GM19372 (cell line): ENCODE data around the gene TAB2.
A peak's percentile ranks its signal among the peaks of the same experiment; 100 is the strongest.

ENCODE experiments used
- ATAC-seq: cut with Tn5 transposase; IDR thresholded peaks from one replicate; pipeline ENCODE4 v1.9.1; 2021; ENCODE audit warnings: mild to moderate bottlenecking, low read depth, moderate library complexity; ENCODE audit not compliant: unreplicated experiment

TAB2 gene, protein sequence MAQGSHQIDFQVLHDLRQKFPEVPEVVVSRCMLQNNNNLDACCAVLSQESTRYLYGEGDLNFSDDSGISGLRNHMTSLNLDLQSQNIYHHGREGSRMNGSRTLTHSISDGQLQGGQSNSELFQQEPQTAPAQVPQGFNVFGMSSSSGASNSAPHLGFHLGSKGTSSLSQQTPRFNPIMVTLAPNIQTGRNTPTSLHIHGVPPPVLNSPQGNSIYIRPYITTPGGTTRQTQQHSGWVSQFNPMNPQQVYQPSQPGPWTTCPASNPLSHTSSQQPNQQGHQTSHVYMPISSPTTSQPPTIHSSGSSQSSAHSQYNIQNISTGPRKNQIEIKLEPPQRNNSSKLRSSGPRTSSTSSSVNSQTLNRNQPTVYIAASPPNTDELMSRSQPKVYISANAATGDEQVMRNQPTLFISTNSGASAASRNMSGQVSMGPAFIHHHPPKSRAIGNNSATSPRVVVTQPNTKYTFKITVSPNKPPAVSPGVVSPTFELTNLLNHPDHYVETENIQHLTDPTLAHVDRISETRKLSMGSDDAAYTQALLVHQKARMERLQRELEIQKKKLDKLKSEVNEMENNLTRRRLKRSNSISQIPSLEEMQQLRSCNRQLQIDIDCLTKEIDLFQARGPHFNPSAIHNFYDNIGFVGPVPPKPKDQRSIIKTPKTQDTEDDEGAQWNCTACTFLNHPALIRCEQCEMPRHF

GRCh38 chr6:149317644-149318571 is at the start of gene TAB2:
Gene TAB2, plus strand, starts transcription at chr6:149317712. Its CDS starts 52,286 bp downstream, at chr6:149369998.
- ATAC-seq, result peak; percentile 23

GRCh38 chr6:149268146-149268545 is 49.4 kb upstream of the TAB2 start:
- no peak for ATAC-seq

GRCh38 chr6:149268768-149269167 is 48.7 kb upstream of the TAB2 start:
- ATAC-seq, result no peak

DNA sequence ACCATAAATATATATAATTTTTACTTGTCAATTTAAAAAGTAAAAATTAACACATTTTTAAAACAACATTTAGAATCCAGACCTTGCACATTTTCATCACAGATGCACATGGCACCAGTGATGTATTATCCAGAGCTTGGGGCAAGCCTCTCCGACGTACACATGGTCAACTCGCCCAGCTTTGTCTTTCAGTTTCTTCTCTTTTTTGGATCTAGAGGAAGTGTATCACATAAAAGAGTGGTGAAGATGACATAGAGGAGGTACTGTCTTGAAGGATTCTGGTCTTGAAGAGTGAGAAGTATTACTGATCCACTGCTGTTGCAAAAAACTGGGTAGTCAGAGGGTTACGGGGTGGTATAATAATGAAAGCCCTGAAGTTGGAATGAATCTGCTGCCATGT is 46.9 kb upstream of the TAB2 start:
- no peak for ATAC-seq

DNA sequence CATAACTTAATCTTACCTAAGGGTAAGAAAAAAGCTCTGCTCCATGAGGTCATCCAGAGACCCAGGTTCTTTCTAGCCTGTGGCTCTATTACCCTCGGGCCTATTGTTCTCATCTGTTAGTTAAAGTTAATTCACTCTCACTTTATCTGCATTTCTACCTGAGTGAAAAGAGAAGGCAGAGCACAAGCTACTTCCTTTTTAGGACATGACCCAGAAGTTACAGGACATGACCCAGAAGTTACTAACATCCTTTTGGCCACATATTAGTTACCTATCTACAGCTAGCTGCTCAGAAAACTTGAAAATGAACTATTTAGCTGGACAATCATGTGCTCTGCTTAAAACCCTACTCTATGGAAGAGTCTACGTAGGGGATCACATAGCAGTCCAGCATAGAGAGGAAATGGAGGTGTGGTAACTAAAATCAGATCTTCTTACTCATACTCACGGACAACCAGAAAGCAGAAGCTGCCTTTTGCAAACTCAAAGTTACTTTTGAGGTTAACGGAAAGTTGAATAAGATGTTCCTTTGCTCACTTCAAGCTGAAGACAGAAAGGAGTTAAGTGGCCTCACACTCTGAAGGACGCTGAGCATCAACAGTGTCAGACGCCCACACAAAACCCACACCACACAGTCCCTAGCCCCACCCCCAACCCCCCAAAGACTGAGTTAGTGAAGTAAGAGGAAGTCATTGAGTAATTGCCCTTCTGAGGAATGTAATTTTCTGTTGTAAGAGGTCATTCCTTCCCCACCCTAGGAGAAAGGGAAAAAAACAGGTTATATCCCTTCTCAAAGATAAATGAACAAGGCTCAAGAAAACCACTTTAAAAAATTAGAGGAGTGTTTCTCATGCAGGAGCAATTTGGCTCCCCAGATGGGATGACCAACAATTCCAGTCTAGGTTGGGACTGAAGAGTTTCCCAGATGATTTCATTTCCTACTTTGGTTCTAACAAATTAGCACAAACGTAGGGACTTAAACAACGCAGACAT is 45.9 kb upstream of the TAB2 start:
- peak; percentile 68 for ATAC-seq

- no peak for ATAC-seq
Observed at GRCh38 chr6:149273318-149273717, 44.2 kb upstream of the TAB2 start.

GRCh38 chr6:149275621-149276020 is 41.9 kb upstream of the TAB2 start:
- ATAC-seq, result no peak

GRCh38 chr6:149277621-149278020 is 39.9 kb upstream of the TAB2 start:
- ATAC-seq, result no peak

- no peak for ATAC-seq
Observed at GRCh38 chr6:149278997-149279396, 38.5 kb upstream of the TAB2 start.

GRCh38 chr6:149284904-149285303 is 32.6 kb upstream of the TAB2 start:
- no peak for ATAC-seq

- ATAC-seq, result no peak
Observed at GRCh38 chr6:149285626-149286025, 31.9 kb upstream of the TAB2 start.

- no peak for ATAC-seq
Observed at GRCh38 chr6:149286905-149287304, 30.6 kb upstream of the TAB2 start.

- ATAC-seq, result no peak
Observed at GRCh38 chr6:149289192-149289781, 28.2 kb upstream of the TAB2 start.

DNA sequence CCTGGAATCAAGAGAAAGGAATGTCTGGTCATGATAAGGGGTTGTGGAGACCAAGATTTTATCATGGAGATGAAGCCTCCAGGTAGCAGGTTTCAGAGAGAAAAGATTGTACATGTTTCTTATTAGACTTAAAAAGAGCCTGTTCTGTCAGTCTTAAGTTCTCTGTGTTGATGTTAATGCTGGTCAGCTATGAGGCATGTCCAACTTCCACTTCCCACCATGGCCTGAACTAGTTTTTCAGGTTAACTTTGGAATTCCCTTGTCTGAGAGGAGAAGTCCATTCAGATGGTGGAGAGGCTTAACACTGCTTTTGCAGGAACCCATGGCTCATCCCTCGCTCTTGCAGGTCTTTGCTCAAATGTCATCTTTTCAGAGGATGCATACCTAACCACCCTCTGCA is 27.5 kb upstream of the TAB2 start:
- ATAC-seq, result no peak

DNA sequence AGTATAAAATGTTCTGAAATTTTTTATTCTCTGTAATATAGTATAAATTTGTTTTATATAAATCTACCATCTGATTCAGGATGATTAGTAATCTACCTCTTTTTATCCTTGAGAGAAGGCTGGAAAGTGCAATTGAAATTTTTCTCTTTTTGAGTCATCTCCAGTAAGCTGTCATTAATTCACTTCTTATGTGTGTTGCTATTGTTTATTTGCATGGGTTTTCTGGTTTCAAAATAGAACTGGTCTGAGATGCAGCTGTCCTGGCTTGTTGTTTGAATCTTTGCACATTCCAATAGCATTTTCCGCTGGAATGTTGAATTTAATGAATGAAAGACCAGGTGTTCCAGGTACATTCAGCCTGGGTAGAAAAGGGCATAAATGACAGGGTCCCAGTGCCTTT is 24.3 kb upstream of the TAB2 start:
- ATAC-seq, result no peak

GRCh38 chr6:149300563-149300962 is 16.9 kb upstream of the TAB2 start:
- no peak for ATAC-seq

- ATAC-seq, result no peak
Observed at GRCh38 chr6:149302723-149303122, 14.8 kb upstream of the TAB2 start.

- ATAC-seq, result no peak
Observed at GRCh38 chr6:149303468-149303867, 14.0 kb upstream of the TAB2 start.

GRCh38 chr6:149305372-149305771 is 12.1 kb upstream of the TAB2 start:
- ATAC-seq, result no peak
